Nucleus accumbens (tissue), 56 donors: ENCODE results near the gene TSPYL1.
A peak's percentile ranks its signal among the peaks of the same experiment; 100 is the strongest.
"Not testable (repeated sequence)": the region's sequence is repeated elsewhere in the genome, so short reads cannot be mapped to it uniquely, and the experiment has no call there.

Experiments used
- DNase-seq, 56 donors: peaks; one replicate each; lab custom pipeline; 2025; lab: John Stamatoyannopoulos, UW

TSPYL1 gene

DNA sequence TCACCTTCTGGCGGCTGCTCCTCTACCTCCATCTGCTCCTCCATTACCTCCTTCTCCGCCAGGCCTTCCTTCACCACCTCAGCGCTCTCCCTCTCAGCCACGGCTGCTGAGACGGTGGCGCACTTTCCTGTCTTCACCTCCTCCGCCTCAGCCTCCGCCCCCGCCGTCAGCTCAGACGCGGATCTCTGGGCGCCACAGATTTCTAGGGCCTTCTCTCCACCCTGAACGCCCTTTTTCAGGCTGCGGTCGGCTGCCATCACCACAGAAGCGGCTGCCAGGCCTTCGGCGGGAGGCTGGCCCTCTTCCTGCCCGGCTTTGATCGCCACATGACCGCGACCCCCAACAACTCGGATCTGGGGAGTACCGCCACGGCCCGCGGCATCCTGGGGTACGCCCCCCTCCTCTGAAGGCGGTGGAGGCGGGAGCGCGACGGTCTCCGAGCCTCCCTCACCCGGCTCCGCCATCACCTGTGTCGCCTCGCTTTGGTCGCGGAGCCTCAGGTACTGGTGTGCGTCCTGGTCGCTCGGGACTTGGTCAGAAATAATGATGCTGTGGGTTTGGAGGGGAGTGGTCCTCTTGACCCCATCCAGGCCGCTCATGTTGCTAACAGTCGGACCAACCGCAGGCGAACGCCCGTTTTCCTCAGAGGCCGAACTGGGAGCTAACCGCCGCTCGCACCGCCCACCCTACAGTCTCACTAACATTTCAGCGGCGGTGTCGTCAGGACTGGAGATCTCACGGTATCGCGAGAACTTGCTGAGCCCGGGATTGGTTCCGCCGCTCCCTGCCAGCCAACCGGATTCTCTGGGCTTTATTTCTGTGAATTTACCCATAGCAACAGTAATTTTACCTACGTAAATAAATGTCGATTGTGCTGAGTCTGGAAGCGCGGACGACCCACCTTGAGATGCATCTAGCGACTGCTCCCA lies at the start of gene TSPYL1:
Gene TSPYL1 (minus strand): TSS at position 699 of the 929 bp plus-strand sequence. CDS start 100 bp downstream, at position 599.
- DNase-seq = peak; percentile 58 to 98 (median 91)

DNA sequence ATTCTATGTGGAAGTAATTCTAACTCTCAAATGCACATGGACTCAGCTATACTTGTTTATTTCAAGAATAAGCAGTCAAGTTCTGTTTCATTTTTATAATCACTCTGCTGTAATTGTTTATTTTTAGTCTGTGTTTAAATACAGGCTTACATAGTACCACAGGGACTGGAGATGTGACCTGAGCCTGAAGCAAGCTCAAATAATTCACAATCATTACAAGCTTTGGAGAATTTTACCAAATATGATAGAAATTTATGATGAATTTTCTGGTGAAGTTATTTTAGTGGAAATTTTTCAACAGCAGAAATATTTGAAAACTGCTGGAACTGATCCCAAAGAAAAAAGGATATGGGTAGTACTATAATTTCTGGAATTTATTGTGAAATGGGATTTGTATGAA lies 49.4 kb upstream of the TSPYL1 start:
- no peak for DNase-seq

DNA sequence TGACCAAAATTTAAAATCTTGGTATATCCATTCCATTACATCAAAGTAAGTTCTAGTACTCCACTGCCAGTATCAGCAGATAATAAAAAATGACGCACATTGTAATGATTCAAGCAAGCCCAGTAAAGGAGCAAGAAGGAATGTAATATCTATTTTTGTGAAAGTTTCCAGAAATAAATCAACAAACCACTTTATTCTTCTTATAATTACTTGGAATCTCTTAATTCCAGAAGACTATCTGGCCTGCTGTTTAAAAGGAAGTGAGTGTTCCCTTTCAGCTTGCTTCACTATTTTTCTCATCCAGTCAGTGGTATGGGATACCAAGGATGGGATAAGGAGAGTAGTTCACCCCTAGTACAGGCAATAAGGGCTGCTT lies 48.8 kb upstream of the TSPYL1 start:
- DNase-seq = no peak

DNA sequence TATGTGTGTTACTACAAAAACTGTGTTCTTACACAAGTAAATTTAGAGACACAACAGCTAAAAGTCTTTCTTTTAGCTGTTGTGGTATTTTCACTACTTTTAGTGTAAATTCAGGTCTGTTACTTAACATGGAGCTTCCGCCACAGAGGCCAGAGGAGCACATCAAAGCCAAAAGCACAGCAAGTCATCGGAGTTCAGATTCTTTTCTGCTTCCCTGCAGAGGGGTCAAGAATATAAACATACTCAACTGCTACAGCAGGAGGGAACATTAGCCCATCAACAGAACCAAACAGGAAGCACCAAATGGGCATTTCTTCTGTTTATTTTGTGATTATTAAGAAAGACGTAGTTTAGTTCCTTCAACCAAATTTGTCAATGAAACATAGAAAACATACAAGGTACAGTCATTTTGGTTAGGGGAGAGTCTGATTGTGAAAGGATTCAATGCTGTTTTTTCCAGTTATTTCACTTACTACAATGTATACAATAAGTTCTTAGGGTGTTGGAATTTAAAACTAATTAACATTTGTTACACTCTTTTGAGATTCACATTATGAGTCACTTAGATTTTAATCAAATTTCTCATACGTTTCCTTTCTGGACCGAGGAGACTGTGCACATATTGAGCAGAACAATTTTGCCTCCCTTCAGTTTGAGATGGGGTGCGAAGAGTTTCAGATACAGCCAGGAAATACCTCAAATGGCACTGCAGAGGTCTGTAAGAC lies 48.2 kb upstream of the TSPYL1 start:
- no peak for DNase-seq

DNA sequence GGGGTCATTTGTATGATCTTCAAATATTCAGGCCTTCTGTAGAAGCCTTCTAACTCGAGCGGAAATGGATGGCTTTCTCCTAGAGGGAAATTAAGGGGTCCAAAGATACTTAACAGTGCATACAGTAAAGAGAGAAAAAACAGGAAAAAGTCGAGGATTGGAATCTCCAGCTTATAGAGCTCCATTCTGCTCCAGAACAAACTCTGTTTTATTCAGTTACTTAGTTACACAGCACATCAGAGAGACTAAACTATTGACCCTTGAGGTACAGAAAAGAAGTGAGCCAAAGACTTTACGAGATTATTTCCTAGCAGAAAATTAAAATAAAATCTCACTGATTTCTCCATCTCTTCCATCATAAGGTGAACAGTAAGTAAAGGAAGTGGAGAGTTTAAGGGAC lies 47.3 kb upstream of the TSPYL1 start:
- DNase-seq = no peak

DNA sequence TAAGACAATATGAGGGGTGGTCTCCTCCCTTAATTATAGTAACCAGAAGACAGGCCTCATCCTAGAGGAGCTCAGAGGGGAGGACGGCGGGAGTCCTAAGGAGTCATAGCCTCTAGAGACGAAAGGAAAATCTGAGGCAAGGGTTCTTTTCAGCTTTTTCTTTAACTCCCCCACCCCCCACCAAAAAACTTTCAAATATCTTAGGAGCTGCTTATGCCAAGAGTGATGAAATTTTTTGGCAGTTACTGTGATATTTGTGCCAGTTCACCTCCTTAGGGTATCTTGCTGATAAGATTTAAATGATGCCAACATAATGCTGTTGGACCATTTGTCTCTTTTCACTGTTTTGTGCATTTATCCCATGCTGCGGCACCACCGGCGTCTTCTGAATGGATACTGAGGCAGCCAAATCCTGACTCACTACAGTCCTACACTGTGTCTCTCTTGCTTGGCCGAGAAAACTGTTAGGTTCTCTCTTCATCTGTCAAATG lies 46.5 kb upstream of the TSPYL1 start:
- DNase-seq = peak in 1 of 56 donors; percentile 13

DNA sequence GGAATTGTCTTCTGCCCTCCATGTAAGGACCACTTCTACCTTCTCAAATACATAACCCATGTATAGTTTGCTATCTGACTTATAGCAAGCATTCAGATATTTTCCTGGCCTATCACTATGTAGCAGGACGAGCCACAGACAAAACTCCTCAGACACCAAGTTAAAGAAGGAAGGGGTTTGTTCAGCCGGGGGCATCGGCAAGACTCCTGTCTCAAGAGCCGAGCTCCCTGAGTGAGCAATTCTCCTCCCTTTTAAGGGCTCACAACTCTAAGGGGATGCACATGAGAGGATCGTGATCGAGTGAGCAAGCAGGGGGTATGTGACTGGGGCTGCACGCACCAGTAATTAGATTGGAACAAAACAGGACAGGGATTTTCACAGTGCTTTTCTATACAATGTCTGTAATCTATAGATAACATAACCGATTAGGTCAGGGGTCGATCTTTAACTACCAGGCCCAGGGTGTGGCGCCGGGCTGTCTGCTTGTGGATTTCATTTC lies 46.0 kb upstream of the TSPYL1 start:
- DNase-seq = not testable (repeated sequence)

DNA sequence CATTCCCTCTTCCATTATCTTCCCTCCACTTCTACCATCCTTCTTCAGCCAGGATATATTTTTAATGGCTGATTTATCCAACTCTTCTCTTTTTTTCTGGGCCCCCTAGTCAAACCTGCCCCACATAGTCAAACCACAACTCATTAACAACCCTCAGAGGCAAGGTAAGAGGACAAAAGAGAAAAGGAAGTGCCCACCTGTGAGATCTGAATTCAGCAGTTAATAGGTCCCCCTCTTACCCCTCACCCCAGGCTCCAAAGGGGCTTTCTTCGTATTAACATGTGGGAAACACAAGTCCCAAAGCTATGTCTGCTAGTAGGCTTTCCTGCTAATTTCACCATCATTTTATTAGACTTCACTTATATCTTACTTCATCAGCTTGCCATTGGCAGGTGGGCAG lies 44.1 kb upstream of the TSPYL1 start:
- no peak for DNase-seq

DNA sequence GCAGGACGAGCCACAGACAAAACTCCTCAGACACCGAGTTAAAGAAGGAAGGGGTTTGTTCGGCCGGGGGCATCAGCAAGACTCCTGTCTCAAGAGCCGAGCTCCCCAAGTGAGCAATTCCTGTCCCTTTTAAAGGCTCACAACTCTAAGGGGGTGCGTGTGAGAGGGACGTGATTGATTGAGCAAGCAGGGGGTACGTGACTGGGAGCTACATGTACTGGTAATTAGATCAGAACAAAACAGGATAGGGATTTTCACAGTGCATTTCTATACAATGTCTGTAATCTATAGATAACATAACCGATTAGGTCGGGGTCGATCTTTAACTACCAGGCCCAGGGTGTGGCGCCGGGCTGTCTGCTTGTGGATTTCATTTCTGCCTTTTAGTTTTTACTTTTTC lies 42.2 kb upstream of the TSPYL1 start:
- DNase-seq = not testable (repeated sequence)

DNA sequence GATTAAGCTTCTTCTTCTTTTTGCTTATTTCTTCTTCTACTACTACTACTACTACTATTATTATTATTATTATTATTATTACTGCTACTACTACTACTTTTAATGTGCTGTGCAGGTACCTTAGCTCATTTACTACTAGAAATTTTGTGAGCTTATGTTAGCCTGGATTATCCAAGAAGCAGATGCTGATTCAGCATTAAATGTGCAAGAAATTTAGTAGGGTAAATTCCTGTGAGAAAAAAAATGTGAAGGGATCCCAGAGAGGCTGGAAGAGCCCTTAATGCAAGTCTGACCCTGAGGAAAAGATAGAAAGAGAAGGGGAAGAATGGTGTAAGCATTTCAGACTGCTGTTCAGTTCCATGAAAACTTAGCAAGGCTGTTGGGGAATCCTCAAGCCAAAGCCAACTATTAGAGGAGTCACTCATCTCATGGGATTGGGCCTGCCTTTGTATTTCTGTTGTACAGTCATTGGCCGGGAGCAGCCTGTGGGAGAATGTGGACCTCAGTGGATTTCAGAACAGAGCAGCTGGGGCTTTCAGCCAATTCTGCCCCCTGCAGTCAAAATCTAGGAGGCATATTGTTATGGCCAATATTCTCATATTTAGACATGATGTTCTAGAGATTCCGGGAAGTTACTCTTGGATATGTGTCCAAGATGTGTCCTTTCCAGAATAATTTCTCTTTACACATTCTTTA lies 37.2 kb upstream of the TSPYL1 start:
- DNase-seq = no peak

DNA sequence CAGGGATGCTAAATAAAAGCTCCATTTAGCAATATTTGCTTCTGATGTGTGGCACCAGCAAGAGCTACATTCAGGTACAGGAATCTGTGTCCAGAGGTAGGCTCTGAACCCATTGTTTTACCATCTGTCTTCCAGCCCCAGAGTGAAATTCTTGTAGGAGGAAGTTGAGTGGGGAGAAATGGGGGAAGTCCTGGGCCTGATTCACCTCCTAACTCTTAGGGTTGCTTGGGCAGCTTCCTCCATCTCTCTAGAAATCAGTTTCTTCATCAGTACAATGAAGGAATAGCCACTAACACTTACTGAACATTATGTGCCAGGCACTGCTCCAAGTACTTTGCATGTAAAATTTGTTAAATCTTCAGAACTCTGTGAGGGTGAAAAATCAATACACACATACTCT lies 35.1 kb upstream of the TSPYL1 start:
- DNase-seq = no peak

DNA sequence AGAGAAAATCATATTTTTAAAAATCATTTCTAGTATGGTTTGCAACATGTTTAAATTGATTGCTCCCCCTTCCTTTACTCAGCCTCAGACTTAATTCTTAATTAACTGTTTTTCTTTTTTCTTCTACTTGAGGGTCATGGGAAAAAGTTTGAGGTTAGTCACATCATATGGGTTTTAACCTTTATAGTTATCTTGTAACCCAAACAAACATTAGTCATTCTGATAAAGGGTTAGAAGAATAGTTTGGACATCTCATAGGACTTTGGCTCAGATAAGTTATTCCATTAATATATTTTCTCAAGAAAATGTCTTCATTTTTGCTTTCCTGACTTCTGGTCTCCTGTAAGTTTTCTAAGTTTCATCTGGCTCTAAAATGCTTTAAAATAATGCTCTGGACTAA lies 34.5 kb upstream of the TSPYL1 start:
- no peak for DNase-seq

DNA sequence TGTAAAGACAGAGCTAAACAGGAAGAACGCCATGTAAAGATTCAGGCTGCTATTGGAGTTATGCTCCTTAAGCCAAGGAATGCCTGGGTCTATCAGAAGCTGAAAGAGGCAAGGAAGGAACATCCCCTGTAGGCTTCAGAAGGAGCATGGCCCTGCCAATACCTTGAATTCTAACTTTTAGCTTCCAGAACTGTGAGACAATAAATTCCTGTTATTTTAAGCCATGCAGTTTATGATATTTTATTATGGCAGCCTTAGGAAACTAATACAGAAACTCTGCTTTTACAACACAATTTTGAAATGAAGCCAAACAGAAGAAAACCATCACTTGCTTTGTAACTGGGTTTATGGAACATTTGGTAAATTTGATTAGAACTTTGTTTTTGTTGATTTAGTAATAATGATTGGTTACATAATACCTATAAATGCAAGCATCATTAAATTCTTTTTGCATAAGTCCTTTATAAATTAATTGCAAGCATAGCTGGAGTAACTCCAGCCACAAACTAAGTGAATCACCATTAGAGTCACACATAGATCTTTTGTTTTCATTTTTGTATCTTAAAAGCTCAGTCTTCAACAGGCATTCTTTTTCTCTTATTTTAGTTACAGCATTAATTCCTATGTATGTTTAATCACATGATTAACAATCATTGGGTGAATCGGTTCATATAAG lies 33.5 kb upstream of the TSPYL1 start:
- DNase-seq = no peak

DNA sequence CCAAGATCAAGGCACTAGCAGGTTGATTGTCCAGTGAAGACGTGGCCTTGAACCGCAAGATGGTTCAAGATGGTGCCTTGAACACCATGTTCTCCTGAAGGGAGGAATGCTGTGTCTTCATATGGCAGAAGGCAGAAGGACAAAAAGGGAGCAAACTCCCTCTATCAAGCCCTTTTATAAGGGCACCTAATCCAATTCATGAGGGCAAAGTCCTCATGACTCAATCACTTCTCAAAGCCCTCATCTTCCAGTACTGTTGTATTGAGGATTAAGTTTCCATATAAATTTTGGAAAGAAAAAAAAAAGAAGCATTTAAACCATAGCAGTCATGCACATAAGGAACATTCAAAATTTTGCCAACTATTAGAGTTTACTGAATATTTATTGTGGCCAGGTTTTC lies 29.9 kb upstream of the TSPYL1 start:
- DNase-seq = no peak

DNA sequence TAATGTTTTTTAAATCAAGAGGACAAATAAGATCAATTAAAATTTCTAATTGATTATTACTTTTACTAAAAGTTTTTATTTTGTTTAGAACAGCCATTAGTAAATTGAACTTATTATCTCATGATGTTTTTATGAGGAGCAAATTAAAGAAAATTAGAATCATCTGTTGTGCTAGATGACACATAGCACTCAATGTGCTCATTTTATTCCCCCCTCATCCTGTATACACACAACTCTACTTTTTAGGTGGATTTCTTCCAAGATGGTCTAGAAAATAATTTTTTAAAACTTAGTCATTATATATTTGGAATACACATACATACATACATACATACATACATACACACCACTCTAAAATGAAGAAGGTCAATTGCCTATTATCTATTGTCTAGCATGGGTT lies 29.3 kb upstream of the TSPYL1 start:
- DNase-seq = no peak

DNA sequence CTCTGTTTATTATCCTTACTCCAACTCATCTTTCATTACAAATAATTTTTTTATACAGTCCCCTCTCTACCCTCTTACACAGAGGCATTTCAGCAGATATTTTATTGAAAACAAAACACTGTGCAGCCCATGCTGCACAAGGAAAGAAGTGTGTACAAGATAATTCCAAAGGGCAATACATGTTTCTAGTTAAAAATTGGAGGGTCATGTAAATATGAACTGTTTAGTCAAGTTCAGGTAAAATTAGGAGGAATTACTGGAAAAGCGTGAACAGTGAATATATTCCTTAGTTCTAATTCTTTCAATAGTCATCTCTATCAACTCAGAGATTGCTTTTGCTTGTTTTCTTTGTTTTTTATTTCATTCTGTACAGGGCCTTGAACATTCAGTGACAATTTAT lies 27.9 kb upstream of the TSPYL1 start:
- DNase-seq = no peak

DNA sequence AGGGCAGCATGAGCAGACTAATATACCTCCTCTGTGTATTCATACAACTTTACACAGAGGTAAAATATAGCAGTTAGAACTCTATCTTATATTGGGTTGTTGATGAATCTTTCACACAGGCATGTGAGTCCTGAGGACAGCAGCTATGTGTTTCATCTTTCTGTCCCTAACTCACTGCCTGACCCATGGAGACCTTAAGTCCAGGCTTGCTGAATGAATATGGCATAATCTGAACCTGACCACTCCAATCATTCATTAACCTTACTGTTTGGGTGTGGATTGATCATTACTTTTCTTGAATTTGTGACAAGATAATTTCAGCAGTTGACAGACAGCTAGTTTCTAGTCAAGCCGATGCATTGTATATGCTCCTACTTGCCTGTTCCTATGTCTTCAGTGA lies 27.3 kb upstream of the TSPYL1 start:
- no peak for DNase-seq

DNA sequence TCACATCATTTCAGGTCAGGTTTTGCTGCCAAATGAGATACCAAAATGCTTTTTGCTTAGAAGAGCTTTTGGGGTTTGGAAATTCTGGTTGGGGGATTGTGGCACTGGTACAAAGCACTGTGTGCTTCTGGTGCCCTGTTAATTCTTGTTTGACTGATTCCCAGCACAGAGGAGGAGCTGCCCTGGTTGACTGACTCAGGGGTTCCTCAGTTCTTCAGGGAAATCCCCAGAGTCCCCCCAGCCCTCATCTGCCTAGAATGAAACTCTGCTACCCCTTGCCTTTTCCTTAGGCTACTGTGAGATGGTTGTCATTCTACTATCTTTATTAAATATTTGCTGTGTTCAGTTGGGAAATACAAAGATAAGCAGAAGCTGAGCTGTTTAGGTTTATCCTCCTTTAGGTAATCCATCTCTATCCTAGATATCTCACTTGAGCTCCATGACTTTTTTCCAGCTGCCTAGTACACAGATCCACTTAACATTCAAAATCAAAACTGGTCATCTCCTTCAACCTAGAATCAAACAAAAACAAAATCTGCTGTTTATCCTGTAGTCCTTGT lies 24.9 kb upstream of the TSPYL1 start:
- DNase-seq = no peak

DNA sequence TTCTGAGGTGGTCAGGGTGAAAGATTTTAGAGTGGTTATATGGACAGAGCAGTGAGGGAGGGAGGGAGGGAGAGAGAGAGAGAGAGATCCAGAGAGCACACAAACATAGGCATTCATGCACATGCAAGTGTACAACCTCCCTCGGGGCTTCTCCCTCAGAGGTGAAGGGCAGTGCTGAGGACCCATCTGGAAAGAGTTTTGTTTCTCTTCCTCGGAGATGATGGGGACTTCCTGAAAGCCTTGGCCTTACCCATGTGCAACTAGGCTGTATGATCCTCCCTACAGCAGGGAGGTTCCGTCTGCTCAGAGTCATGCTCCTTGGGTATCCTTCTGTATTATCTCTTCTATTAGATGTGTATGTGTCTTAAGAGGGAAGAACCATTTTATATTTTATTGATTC lies 21.4 kb upstream of the TSPYL1 start:
- no peak for DNase-seq

DNA sequence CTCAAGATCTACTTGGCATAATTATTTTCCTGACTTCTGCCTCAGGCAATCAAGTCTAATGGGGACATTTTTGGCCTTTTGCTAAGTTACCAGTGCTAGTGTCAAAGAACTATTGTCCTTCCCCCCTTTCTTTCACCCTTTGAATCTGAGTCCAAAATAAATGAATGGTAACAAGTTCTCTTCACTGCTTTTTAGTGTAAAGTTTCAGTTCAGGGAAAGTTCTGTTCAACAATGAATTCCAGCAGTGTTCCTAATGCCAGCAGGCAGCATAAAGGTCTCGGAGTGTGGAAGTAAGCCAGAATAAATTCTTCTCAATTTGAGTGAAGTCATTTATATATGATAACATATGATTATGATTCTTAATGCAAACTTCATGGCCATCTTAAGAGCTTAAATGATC lies 20.8 kb upstream of the TSPYL1 start:
- DNase-seq = no peak
